Frontal cortex (tissue), 4 donors: ENCODE data around the gene SIGLEC8. TPM values are rescaled to one million over a fixed set of nuclear protein-coding genes. Genes with fewer than 3 reads are reported as not detected.
A peak's percentile ranks its signal among the peaks of the same experiment; 100 is the strongest.
"Not testable (repeated sequence)": the region's sequence is repeated elsewhere in the genome, so short reads cannot be mapped to it uniquely, and the experiment has no call there.

Experiments
- DNase-seq, 2 donors: peaks; one replicate each; pipeline ENCODE4 v3.0.0; 2012; ENCODE audit warnings: low spot score in 2 of 2
- FAIRE-seq: peaks from 2 replicates; lab custom pipeline; 2012; peaks lifted over from hg19 to GRCh38; lab: Jason Lieb, UNC
- total RNA-seq: library from RNA; depleted of rRNA; stranded (reverse); fragments of >200 nt; gene quantifications from one replicate; pipeline ENCODE4 v1.2.3, GENCODE V29; 2014
- donor health status: control.
- donor health status: control.
- donor health status: control.

Gene SIGLEC8
- total RNA-seq, 1 donor from 2014 or later = 0.82 TPM

GRCh38 chr19:51476164-51476563 lies 17.9 kb upstream of the SIGLEC8 start:
- DNase-seq = no peak
- FAIRE-seq = no peak

- DNase-seq (peak; percentile 38 to 50), FAIRE-seq (no peak)
Measured at GRCh38 chr19:51473009-51473707, 14.9 kb upstream of the SIGLEC8 start.

- FAIRE-seq (no peak), DNase-seq (no peak)
Measured at GRCh38 chr19:51472607-51473006, 14.4 kb upstream of the SIGLEC8 start.

GRCh38 chr19:51471527-51471926 lies 13.3 kb upstream of the SIGLEC8 start:
- FAIRE-seq (no peak), DNase-seq (no peak)

- DNase-seq (no peak), FAIRE-seq (no peak)
Measured at GRCh38 chr19:51470966-51471365, 12.7 kb upstream of the SIGLEC8 start.

GRCh38 chr19:51469629-51470028 lies 11.4 kb upstream of the SIGLEC8 start:
- FAIRE-seq (no peak), DNase-seq (no peak)

- DNase-seq = no peak
- no peak for FAIRE-seq
Measured at GRCh38 chr19:51469162-51469561, 10.9 kb upstream of the SIGLEC8 start.

- DNase-seq (no peak), FAIRE-seq (no peak)
Measured at GRCh38 chr19:51468545-51468920, 10.3 kb upstream of the SIGLEC8 start.

- FAIRE-seq (no peak), DNase-seq (no peak)
Measured at GRCh38 chr19:51467864-51468544, 9.8 kb upstream of the SIGLEC8 start.

GRCh38 chr19:51466723-51467122 lies 8.5 kb upstream of the SIGLEC8 start:
- no peak for FAIRE-seq
- DNase-seq = no peak

- not testable (repeated sequence) for DNase-seq, FAIRE-seq
Measured at GRCh38 chr19:51463976-51464581, 5.8 kb upstream of the SIGLEC8 start.

- DNase-seq (no peak), FAIRE-seq (no peak)
Measured at GRCh38 chr19:51462681-51463080, 4.4 kb upstream of the SIGLEC8 start.

- FAIRE-seq (no peak), DNase-seq (no peak)
Measured at GRCh38 chr19:51462276-51462675, 4.0 kb upstream of the SIGLEC8 start.

- DNase-seq (no peak), FAIRE-seq (no peak)
Measured at GRCh38 chr19:51461723-51462161, 3.5 kb upstream of the SIGLEC8 start.

GRCh38 chr19:51460164-51460992 lies 2.1 kb upstream of the SIGLEC8 start:
- no peak for DNase-seq
- FAIRE-seq = no peak

- no peak for DNase-seq
- FAIRE-seq = no peak
Measured at GRCh38 chr19:51458899-51459505, 748 bp upstream of the SIGLEC8 start.

- DNase-seq (no peak), FAIRE-seq (no peak)
Measured at GRCh38 chr19:51457351-51458013, 772 bp downstream of the SIGLEC8 start.

- FAIRE-seq (no peak), DNase-seq (no peak)
Measured at GRCh38 chr19:51456541-51457290, 1.5 kb downstream of the SIGLEC8 start.
